BLaER1 treated with 17β-estradiol and CSF1 and Interleukin-3, amounts not matched to agents 10 nM and 100 nM (cell line): Measurements from ENCODE around the gene COL11A2.
"Not testable (repeated sequence)": the region's sequence is repeated elsewhere in the genome, so short reads cannot be mapped to it uniquely, and the experiment has no call there.

Experiments
- H3K27ac ChIP-seq, 11 experiments: shearing (Covaris generic); formaldehyde crosslinking; 2 replicates each; pipeline ENCODE4 v1.8.1; 2022
- H3K27me3 ChIP-seq, 11 experiments: shearing (Covaris generic); formaldehyde crosslinking; 2 replicates each; pipeline ENCODE4 v1.8.1; 2022
- H3K36me3 ChIP-seq, 11 experiments: shearing (Covaris generic); formaldehyde crosslinking; 2 replicates each; pipeline ENCODE4 v1.8.1; 2022
- H3K4me1 ChIP-seq, 10 experiments: shearing (Covaris generic); formaldehyde crosslinking; 2 replicates each; pipeline ENCODE4 v1.8.1; 2022
- H3K4me2 ChIP-seq, 11 experiments: shearing (Covaris generic); formaldehyde crosslinking; 2 replicates each; pipeline ENCODE4 v1.8.1; 2022
- H3K4me3 ChIP-seq, 10 experiments: shearing (Covaris generic); formaldehyde crosslinking; 2 replicates each; pipeline ENCODE4 v1.8.1; 2022
- H3K9ac ChIP-seq, 11 experiments: shearing (Covaris generic); formaldehyde crosslinking; 2 replicates each; pipeline ENCODE4 v1.8.1; 2022
- H3K9me3 ChIP-seq, 11 experiments: shearing (Covaris generic); formaldehyde crosslinking; replicated peaks in 1 of 11; 2 replicates each; pipeline ENCODE4 v1.8.1; 2022
- H4K20me1 ChIP-seq, 11 experiments: shearing (Covaris generic); formaldehyde crosslinking; 2 replicates each; pipeline ENCODE4 v1.8.1; 2022
- Cebpa-rat ChIP-seq, 11 experiments: shearing (Covaris generic); IDR thresholded peaks; 2 replicates each; pipeline ENCODE4 v1.8.1; 2022

Gene COL11A2

DNA sequence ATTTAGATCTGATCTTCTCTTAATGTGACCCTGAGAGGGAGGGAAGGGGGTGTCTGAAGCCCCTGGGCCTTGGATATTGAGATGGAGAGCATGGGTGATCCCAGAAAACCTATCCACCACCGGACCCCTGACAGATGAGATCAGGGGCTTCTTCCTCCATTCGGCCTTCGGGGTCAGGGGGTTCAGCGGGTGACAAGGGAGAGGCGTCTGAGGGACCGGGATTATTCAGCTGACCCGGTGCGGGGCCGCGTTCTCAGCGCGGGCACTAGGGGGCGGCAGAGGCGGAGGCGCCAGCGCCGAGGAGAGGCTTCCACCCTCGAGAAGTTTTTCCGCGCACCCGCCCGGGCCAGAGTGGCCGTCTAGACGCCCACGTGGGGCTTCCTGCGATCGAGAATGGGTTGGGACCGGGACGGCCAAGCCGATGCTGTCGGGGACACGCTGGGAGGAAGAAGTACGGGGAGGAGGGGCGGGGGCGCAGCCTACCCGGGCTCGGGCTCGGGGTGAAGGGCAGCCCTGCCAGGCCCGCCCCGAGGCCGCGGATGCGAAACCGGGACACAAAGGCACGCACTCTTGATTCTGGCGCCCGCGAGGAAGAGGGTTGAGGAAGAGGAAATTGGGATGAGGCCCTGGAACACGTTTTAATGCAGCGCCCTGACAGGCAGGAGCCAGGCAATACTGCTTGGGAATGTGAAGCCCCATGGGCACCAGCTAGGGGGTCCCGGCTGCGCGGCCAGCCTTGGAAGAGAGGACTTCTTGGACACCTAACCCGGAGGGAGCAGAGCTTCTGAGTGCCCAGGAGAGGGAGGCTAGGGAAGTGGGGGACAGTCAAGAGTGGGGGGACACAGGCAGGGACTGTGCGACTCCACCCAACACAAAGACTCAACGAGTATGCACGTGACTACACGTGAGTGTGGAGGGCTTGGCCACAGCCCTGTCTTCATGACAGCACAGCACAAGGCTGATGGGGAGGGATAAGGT lies 30.6 kb downstream of the COL11A2 start:
- H3K4me1 ChIP-seq, result peaks cover 20 to 36% (median 25%) of the 10 kb centered on the region in 10 experiments
- peak overlapping the region; percentile 68 to 91 (median 84) for H3K4me2 ChIP-seq
- no peaks in the 10 kb centered on the region for H3K9me3 ChIP-seq
- peak overlapping the region; percentile 63 to 81 (median 75) for H3K9ac ChIP-seq
- peak overlapping the region; percentile 43 to 66 (median 52) for H3K4me3 ChIP-seq
- H4K20me1 ChIP-seq, result no peaks in the 10 kb centered on the region
- peak overlapping the region; percentile 29 to 77 (median 65); a peak in 21 of 22 replicates for H3K27ac ChIP-seq
- H3K36me3 ChIP-seq, result no peaks in the 10 kb centered on the region
- no peak for TF ChIP-seq Cebpa-rat (IDR thresholded peaks at IDR 0.05)
- H3K27me3 ChIP-seq, result no peaks in the 10 kb centered on the region

DNA sequence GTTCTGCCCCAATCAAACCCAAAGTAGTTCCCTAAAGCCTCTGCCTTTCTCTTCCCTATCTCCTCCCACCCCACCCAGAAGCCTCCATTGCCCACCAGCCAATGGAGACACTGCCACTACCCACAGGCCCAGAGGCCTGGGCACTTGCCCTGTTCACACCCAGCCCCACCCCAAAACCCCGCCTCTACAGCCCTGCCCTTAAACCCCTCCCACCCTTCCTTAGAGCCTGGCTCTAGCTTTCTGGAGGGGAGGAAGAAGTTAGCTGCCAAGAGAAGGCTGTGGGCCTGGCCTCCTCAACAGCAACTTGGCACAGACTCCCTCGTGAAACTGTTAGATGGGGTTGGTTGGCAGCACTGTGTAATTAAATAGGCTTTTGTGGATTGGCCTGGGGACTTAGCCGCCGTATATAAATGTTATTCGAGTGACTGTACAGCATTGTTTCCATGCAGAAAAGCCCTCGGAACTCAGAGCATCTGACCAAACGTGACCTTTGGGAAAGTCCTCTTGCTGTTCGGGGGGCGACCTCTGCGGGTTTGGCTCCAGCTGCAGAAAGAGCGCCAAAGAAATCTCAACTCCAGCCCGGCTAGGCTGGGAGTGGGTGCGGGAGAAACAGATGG lies 31.4 kb downstream of the COL11A2 start:
- H3K27ac ChIP-seq, result peak overlapping the region in 4 of 11 experiments; percentile 49 to 70 (median 64); a peak in 4 of 22 replicates

DNA sequence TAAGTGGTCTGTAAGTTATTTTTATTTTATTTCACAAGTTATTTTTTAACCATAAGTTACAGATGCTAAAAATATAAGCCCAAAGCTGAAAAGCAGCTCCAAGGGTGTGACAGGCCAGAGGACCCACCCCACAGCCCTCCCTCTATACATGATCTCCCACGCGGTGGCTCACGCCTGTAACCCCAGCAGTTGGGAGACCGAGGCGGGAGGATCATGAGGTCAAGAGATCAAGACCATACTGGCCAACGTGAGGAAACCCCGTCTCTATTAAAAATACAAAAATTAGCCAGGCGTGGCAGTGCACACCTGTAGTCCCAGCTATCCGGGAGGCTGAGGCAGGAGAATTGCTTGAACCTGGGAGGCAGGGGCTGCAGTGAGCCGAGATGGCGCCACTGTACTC lies 32.2 kb downstream of the COL11A2 start:
- Histone ChIP-seq H3K36me3 (no peaks in the 10 kb centered on the region), H3K4me1 (peaks cover 20 to 36% (median 25%) of the 10 kb centered on the region in 10 experiments), H3K27me3 (no peaks in the 10 kb centered on the region), H3K9me3 (no peaks in the 10 kb centered on the region), H3K4me3 (no peak overlapping the region), H3K4me2 (peak overlapping the region in 3 of 11 experiments; percentile 84 to 91 (median 84); a peak in 4 of 22 replicates), H4K20me1 (no peaks in the 10 kb centered on the region), H3K9ac (no peak overlapping the region), H3K27ac (no peak overlapping the region)
- TF ChIP-seq Cebpa-rat (IDR thresholded peaks at IDR 0.05), result no peak

More for the DNA sequence above, 31.4 kb downstream of the COL11A2 start:
- Histone ChIP-seq H4K20me1 (no peaks in the 10 kb centered on the region), H3K9ac (peak overlapping the region in 9 of 11 experiments; percentile 63 to 81 (median 77); a peak in 15 of 22 replicates), H3K36me3 (no peaks in the 10 kb centered on the region), H3K4me1 (peaks cover 20 to 36% (median 25%) of the 10 kb centered on the region in 10 experiments), H3K27me3 (no peaks in the 10 kb centered on the region), H3K4me2 (peak overlapping the region; percentile 68 to 91 (median 84)), H3K9me3 (no peaks in the 10 kb centered on the region), H3K4me3 (peak overlapping the region in 6 of 10 experiments; percentile 44 to 66 (median 52); a peak in 3 of 20 replicates)
- no peak for TF ChIP-seq Cebpa-rat (IDR thresholded peaks at IDR 0.05)

DNA sequence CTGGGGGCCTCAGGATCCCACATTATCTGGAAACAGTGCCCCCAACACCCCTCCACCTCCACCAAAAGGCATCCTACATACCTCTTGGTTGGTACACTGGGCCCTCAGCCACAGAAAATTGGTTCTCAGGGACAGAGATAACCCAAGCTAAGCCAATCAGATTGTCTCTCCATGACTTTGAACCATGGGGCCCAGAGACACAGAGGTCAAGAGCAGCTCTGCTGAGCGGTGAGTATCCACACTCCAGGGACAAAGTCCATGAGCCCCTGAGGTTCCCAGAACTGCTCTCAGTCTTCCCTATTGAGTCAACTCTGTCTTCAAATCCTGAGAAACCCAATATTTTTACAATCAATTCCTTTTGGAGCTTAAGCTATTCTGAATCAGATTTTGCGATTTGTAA lies 35.3 kb downstream of the COL11A2 start:
- Histone ChIP-seq H3K27me3 (no peaks in the 10 kb centered on the region), H3K36me3 (no peaks in the 10 kb centered on the region), H3K4me2 (no peak overlapping the region), H3K4me1 (peaks cover 10 to 21% (median 16%) of the 10 kb centered on the region in 10 experiments), H4K20me1 (no peaks in the 10 kb centered on the region), H3K27ac (no peak overlapping the region), H3K9ac (no peak overlapping the region), H3K9me3 (peaks cover 14 to 19% (median 15%) of the 10 kb centered on the region in 11 experiments), H3K4me3 (no peak overlapping the region)
- TF ChIP-seq Cebpa-rat (IDR thresholded peaks at IDR 0.05), result no peak

DNA sequence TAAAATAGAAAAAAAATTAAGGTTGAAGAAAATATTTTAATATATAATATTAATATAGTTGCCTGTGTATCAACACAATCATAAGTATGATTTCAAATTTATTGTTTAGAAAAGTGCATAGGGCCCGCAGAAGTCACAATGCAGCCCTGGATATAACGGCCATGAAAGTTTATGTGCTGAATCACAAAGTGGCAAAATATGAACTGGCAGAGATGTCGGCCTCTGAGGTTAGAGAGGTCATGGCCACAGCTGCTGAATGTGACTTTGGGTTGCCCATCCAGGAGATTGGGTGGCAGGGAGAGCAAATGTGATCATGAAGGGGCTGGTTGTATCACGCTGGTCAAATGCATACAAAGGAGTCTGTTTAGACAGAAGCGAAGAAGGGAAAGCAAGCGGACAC lies 35.7 kb downstream of the COL11A2 start:
- H3K4me1 ChIP-seq, result peaks cover 6 to 17% (median 12%) of the 10 kb centered on the region in 10 experiments
- no peak overlapping the region for H3K4me2 ChIP-seq
- H3K27me3 ChIP-seq, result no peaks in the 10 kb centered on the region
- H3K27ac ChIP-seq, result no peak overlapping the region
- H3K9me3 ChIP-seq, result peaks cover 18 to 23% (median 19%) of the 10 kb centered on the region in 11 experiments
- no peaks in the 10 kb centered on the region; a peak in 1 of 22 replicates for H3K36me3 ChIP-seq
- no peak overlapping the region for H3K4me3 ChIP-seq
- TF ChIP-seq Cebpa-rat (IDR thresholded peaks at IDR 0.05), result no peak
- H3K9ac ChIP-seq, result no peak overlapping the region
- no peaks in the 10 kb centered on the region for H4K20me1 ChIP-seq

DNA sequence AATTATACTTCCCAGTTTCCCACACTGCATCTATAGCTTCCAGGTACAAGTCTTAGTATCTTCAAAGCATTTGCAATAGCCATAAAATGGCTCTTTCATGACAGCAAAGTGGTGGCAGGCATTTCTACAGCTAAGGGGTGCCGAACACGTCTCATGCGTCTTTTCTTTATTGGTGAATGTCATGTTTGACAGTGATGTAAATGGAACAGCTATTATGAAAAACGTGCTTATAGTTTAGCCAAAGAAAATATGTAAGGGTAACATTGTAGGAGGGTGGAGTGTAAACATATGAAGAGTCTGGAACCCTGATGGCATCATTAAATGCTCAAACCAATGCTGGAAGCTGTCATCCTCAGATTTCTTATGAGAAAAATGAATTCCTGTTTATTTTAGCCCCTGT lies 37.9 kb downstream of the COL11A2 start:
- Histone ChIP-seq H3K36me3 (no peaks in the 10 kb centered on the region; a peak in 1 of 22 replicates), H3K27ac (no peak overlapping the region), H3K9ac (no peak overlapping the region), H3K9me3 (peaks cover 27 to 34% (median 29%) of the 10 kb centered on the region in 11 experiments), H4K20me1 (no peaks in the 10 kb centered on the region), H3K4me2 (no peak overlapping the region), H3K4me1 (no peaks in the 10 kb centered on the region), H3K4me3 (no peak overlapping the region), H3K27me3 (no peaks in the 10 kb centered on the region)
- TF ChIP-seq Cebpa-rat (IDR thresholded peaks at IDR 0.05), result no peak

DNA sequence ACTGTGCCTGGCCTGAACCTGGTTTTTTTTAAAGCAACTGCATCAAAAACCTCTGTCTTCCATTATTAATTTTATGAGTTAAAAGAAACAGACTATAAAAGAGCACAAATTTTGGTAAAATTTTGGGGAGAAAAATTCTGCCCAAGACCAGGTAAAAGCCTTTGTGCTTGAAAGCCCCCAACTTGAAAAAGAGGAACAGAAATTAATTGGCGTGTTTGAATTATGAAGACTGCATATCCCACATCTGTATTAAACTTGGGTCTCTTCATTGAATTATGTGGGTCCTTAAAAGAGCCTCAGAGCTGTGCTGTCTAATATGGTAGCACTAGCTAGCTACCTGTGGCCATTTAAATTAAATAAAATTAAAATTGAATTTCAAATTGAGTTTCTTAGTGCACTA lies 41.2 kb downstream of the COL11A2 start:
- Histone ChIP-seq H3K9me3 (peaks cover 27 to 34% (median 29%) of the 10 kb centered on the region in 11 experiments), H3K4me3 (no peak overlapping the region), H3K4me1 (no peaks in the 10 kb centered on the region), H4K20me1 (no peaks in the 10 kb centered on the region), H3K4me2 (no peak overlapping the region), H3K27me3 (no peaks in the 10 kb centered on the region), H3K9ac (no peak overlapping the region), H3K27ac (no peak overlapping the region), H3K36me3 (no peaks in the 10 kb centered on the region; a peak in 1 of 22 replicates)
- TF ChIP-seq Cebpa-rat (IDR thresholded peaks at IDR 0.05), result no peak

DNA sequence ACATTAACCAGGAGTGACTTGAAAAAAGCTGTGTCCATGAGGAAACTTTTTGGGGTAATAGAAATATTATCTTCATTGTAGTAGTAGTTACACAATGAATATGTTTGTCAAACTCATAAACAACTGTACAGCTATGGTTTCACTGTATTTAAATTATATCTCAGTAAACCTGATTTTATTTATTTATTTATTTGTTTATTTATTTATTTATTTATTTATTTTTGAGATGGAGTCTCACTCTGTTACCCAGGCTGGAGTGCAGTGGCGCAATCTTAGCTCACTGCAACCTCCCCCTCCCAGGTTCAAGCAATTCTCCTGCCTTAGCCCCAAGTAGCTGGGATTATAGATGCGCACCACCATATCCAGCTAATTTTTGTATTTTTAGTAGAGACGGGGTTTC lies 41.7 kb downstream of the COL11A2 start:
- not testable (repeated sequence) for H4K20me1 ChIP-seq, H3K27ac ChIP-seq, H3K27me3 ChIP-seq, H3K4me1 ChIP-seq, H3K36me3 ChIP-seq, H3K9ac ChIP-seq, H3K4me3 ChIP-seq, H3K4me2 ChIP-seq
- peaks cover 27 to 34% (median 29%) of the 10 kb centered on the region in 11 experiments for H3K9me3 ChIP-seq
